Measurements from ENCODE around the gene TMEM100. TPM values are rescaled to one million over a fixed set of nuclear protein-coding genes. Genes with fewer than 3 reads are reported as not detected.

The TMEM100 gene
- total and polyA plus RNA-seq, 2 of the 8 experiments (the other 6 are each of a cell fraction or from before 2014, with no cell fraction given): 0.36 to 0.48 TPM

GRCh38 chr17:55750750-55751657 lies 28.3 kb upstream of the TMEM100 start, which contains the start of gene PCTP (continued):
- TF ChIP-seq KDM4A (IDR thresholded peaks at IDR 0.05; ENCODE audit: low read depth, low read length, severe bottlenecking) (peak; percentile 78), POU5F1 (IDR thresholded peaks at IDR 0.05; ENCODE audit: low read depth, low read length) (no peak), POLR2AphosphoS5 (IDR thresholded peaks at IDR 0.05; ENCODE audit: low read depth, low read length) (peak; percentile 57; the same call in 1 of the 2 replicates), HDAC6 (IDR thresholded peaks at IDR 0.05; ENCODE audit: low read depth, low read length) (no peak), BRCA1 (IDR thresholded peaks at IDR 0.05; ENCODE audit: low read depth, low read length) (no peak), BCL11A (IDR thresholded peaks at IDR 0.05; ENCODE audit: low read depth in 2 of 2, low read length in 2 of 2) (no peak), KDM1A (IDR thresholded peaks at IDR 0.05; ENCODE audit: borderline replicate concordance, low read length) (no peak), E2F6 (IDR thresholded peaks at IDR 0.05) (no peak), CTCF (IDR thresholded peaks at IDR 0.05; ENCODE audit: control extremely low read depth in 1 of 3, insufficient read depth in 1 of 3, low read depth in 1 of 3, low read length in 3 of 3) (peak; percentile 36 to 44 (median 42)), GABPA (IDR thresholded peaks at IDR 0.05; ENCODE audit: borderline replicate concordance, insufficient read depth, low read length) (peak; percentile 60; the same call in 1 of the 2 replicates), CBX8 (IDR thresholded peaks at IDR 0.05; ENCODE audit: borderline replicate concordance, low read depth, low read length) (no peak), YY1 (IDR thresholded peaks at IDR 0.05; ENCODE audit: low read depth, low read length) (0 out of 2 replicates have a peak, but pooled peaks have one; percentile 12), RBBP5 (IDR thresholded peaks at IDR 0.05; ENCODE audit: borderline replicate concordance, low read depth, low read length) (peak; percentile 69; the same call in 1 of the 2 replicates), CHD1 (IDR thresholded peaks at IDR 0.05; ENCODE audit: low read depth, low read length) (no peak), SIN3A (conservative IDR thresholded peaks at IDR 0.05 in 1 of 2, IDR thresholded peaks at IDR 0.05 in 1 of 2; ENCODE audit: low read depth in 1 of 2, low read length in 2 of 2) (peak in 1 of 2 experiments; percentile 74; a peak in 2 of 4 replicates), USF2 (IDR thresholded peaks at IDR 0.05; ENCODE audit: low read length) (0 out of 2 replicates have a peak, but pooled peaks have one; percentile 4), EZH2 (IDR thresholded peaks at IDR 0.05; ENCODE audit: low read depth, low read length, severe bottlenecking) (no peak), BACH1 (IDR thresholded peaks at IDR 0.05; ENCODE audit: low read length) (no peak)

All from H1 (cell line).